NCI-H748 treated with DMSO at 0.1 percent for 48 hours (cell line): ENCODE data around the gene USP48.
"Not testable (repeated sequence)": the region's sequence is repeated elsewhere in the genome, so short reads cannot be mapped to it uniquely, and the experiment has no call there.

Source experiments
- DNase-seq: peaks from one replicate; lab custom pipeline; 2025; lab: John Stamatoyannopoulos, UW

The USP48 gene

GRCh38 chr1:21774835-21775549 is 8.0 kb downstream of the USP48 start:
- DNase-seq = no peak

- DNase-seq = no peak
Measured at GRCh38 chr1:21773585-21773984, 9.4 kb downstream of the USP48 start.

GRCh38 chr1:21771672-21772071 is 11.3 kb downstream of the USP48 start:
- not testable (repeated sequence) for DNase-seq

- not testable (repeated sequence) for DNase-seq
Measured at GRCh38 chr1:21770602-21771001, 12.3 kb downstream of the USP48 start.

GRCh38 chr1:21770201-21770600 is 12.7 kb downstream of the USP48 start:
- DNase-seq = no peak

- DNase-seq = not testable (repeated sequence)
Measured at GRCh38 chr1:21767106-21767505, 15.8 kb downstream of the USP48 start.

- DNase-seq = no peak
Measured at GRCh38 chr1:21766210-21766609, 16.7 kb downstream of the USP48 start.

- DNase-seq = no peak
Measured at GRCh38 chr1:21764615-21765423, 18.1 kb downstream of the USP48 start.

GRCh38 chr1:21763694-21764419 is 19.1 kb downstream of the USP48 start:
- no peak for DNase-seq

GRCh38 chr1:21763236-21763635 is 19.7 kb downstream of the USP48 start:
- DNase-seq = no peak

GRCh38 chr1:21762022-21762404 is 20.9 kb downstream of the USP48 start:
- DNase-seq = no peak

GRCh38 chr1:21761052-21761451 is 21.9 kb downstream of the USP48 start:
- DNase-seq = no peak

- no peak for DNase-seq
Measured at GRCh38 chr1:21759818-21760217, 23.1 kb downstream of the USP48 start.

GRCh38 chr1:21759182-21759581 is 23.8 kb downstream of the USP48 start:
- DNase-seq = no peak

- no peak for DNase-seq
Measured at GRCh38 chr1:21758614-21759013, 24.3 kb downstream of the USP48 start.

GRCh38 chr1:21756393-21757089 is 26.4 kb downstream of the USP48 start:
- no peak for DNase-seq

GRCh38 chr1:21755067-21755466 is 27.9 kb downstream of the USP48 start:
- no peak for DNase-seq

GRCh38 chr1:21754583-21754982 is 28.4 kb downstream of the USP48 start:
- DNase-seq = no peak

- DNase-seq = no peak
Measured at GRCh38 chr1:21752186-21752585, 30.8 kb downstream of the USP48 start.

- DNase-seq = no peak
Measured at GRCh38 chr1:21751281-21751680, 31.7 kb downstream of the USP48 start.

- DNase-seq = no peak
Measured at GRCh38 chr1:21750841-21751240, 32.1 kb downstream of the USP48 start.

- DNase-seq = no peak
Measured at GRCh38 chr1:21749859-21750468, 33.0 kb downstream of the USP48 start.
